ENCODE measurements around the gene IL1F10.

GRCh38 chr2:113038291-113038690 lies 29.5 kb upstream of the IL1F10 start:
- TF ChIP-seq GATA2 (IDR thresholded peaks at IDR 0.05; ENCODE audit: low read depth, low read length), result no peak
- TF ChIP-seq GATA3 (IDR thresholded peaks at IDR 0.05; ENCODE audit: low read depth, low read length), result no peak

All from SH-SY5Y (cell line).